GM13977 (cell line): ENCODE results near the gene KLHDC10.
"Not testable (repeated sequence)": the region's sequence is repeated elsewhere in the genome, so short reads cannot be mapped to it uniquely, and the experiment has no call there.

Source experiments
- DNase-seq: peaks from one replicate; pipeline ENCODE4 v3.0.0; 2012; ENCODE audit warnings: low spot score
- CTCF ChIP-seq: IDR thresholded peaks from 2 replicates; pipeline ENCODE4 v1.5.1; 2012; ENCODE audit warnings: mild to moderate bottlenecking, control low read depth; ENCODE audit not compliant: insufficient read depth; ENCODE audit errors: extremely low read depth, missing control alignments
- in situ Hi-C: fragments of 300-500 bp; cut with MboI; formaldehyde crosslinking; loops from one replicate; pipeline ENCODE4 v1.12.0; 2022; ENCODE audit warnings: low sequenced_read_pairs, low pct_unique_long_range_greater_than_20kb, mixed read lengths, inconsistent platforms; ENCODE audit not compliant: unreplicated experiment

KLHDC10 gene

GRCh38 chr7:130084037-130084875 lies 13.9 kb downstream of the KLHDC10 start:
- in situ Hi-C loops = no loop called here
- peak; percentile 35 for TF ChIP-seq CTCF
- no peak for DNase-seq

DNA sequence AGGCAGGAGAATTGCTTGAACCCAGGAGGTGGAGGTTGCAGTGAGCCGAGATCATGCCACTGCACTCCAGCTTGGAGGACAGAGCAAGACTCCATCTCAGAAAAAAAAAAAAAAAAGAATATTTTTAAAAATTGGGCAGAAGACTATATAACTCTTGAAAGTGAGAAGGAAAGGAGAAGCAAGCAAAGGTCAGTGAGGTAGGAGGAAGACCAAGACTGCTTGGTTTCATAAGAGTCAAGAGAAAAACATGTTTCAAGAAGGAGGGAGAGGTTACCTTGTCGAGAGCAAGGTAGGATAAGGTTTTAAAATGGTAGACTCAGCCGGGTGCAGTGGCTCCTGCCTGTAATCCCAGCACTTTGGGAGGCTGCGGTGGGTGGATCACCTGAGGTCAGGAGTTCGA lies 14.9 kb downstream of the KLHDC10 start:
- DNase-seq, in situ Hi-C loops: not testable (repeated sequence)

DNA sequence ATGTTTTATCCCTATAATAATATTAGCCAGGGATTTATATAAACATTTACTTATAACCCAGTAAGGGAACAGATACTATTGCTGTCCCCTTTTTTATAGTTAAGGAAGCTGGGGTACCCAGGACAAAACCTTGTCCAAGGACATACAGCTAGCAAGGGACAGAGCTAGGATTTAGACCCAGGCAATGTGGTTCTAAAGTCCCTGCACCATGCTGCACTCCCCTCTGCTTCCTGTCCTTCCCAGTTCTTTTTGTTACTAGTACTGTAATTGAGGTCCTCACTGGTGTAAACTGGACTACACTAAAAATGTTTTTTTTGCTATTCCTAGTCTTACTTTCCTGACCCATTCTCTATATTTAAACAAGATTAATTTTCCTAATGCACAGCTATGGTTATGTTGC lies 16.6 kb downstream of the KLHDC10 start:
- no peak for TF ChIP-seq CTCF
- in situ Hi-C loops = no loop called here
- DNase-seq = no peak

- no peak for DNase-seq
- in situ Hi-C loops = no loop called here
- TF ChIP-seq CTCF = no peak
Measured at GRCh38 chr7:130087364-130087763, 17.0 kb downstream of the KLHDC10 start.

DNA sequence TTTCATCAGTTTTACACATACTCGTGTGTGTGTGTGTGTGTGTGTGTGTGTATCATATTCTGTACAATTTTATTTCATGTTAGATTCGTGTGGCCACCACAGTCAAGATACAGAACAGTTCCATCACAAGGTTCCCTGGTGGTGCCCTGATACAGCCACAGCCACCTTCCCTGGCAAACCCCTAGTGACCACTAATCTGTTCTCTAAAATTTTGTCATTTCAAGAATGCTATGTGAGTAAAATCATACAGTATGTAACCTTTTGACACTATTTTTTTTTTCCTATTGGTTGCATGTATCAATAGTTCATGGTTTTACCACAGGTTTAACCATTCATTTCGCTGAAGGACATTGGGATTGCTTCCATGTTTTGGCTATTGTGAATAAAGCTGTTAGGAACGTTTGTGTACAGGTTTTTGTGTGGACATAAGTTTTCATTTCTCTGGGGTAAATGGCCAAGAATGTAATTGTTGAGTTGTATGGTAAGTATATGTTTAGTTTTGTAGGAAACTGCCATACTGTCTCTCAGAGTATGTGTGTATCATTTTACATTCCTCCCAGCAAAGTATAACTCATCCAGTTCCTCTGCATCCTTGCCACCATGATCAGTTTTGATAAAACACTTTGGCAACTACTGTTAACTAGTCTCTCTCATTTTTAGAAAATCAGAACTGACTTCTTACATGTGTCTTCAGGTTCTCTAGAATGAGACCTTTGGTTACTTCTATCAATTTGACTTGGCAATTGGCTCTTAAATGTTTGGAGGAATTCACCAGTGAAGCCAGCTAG lies 20.6 kb downstream of the KLHDC10 start:
- DNase-seq = no peak
- in situ Hi-C loops = no loop called here
- TF ChIP-seq CTCF = no peak

- in situ Hi-C loops = no loop called here
- no peak for TF ChIP-seq CTCF
- DNase-seq = no peak
Measured at GRCh38 chr7:130091999-130092398, 21.7 kb downstream of the KLHDC10 start.

GRCh38 chr7:130092598-130092997 lies 22.3 kb downstream of the KLHDC10 start:
- in situ Hi-C loops = no loop called here
- no peak for TF ChIP-seq CTCF
- no peak for DNase-seq
